Mesenchymal stem cell (in vitro differentiated cells and primary cell): Measurements from ENCODE around the gene NIPSNAP3A.

Source experiments
- DNase-seq: peaks from one replicate; pipeline ENCODE4 v3.0.0-alpha.2; 2013
- H2AFZ ChIP-seq: one replicate; pipeline ENCODE4 v1.6.1; 2013; ENCODE audit warnings: low read depth, mild to moderate bottlenecking, control low read depth, inconsistent platforms, low read length, moderate library complexity
- H2AK5ac ChIP-seq: 2 replicates; pipeline ENCODE4 v1.6.1; 2013; ENCODE audit warnings: low read length, moderate library complexity, mild to moderate bottlenecking, inconsistent platforms; ENCODE audit not compliant: severe bottlenecking
- H2BK120ac ChIP-seq: one replicate; pipeline ENCODE4 v1.6.1; 2013; ENCODE audit warnings: low read depth, mild to moderate bottlenecking, inconsistent platforms, low read length, moderate library complexity
- H2BK12ac ChIP-seq, 2 experiments: one replicate each; pipeline ENCODE4 v1.6.1; 2013; ENCODE audit warnings: inconsistent platforms in 2 of 2, low read length in 2 of 2, mild to moderate bottlenecking in 2 of 2, moderate library complexity in 2 of 2, control low read depth in 1 of 2
- H2BK15ac ChIP-seq: one replicate; pipeline ENCODE4 v1.6.1; 2013; ENCODE audit warnings: mild to moderate bottlenecking, low read depth, inconsistent platforms; ENCODE audit not compliant: poor library complexity, severe bottlenecking
- H2BK5ac ChIP-seq: 2 replicates; pipeline ENCODE4 v1.6.1; 2013; ENCODE audit warnings: low read depth, mild to moderate bottlenecking, low read length, control low read depth, inconsistent platforms; ENCODE audit not compliant: poor library complexity, severe bottlenecking
- H3K14ac ChIP-seq, 2 experiments: one replicate each; pipeline ENCODE4 v1.6.1; 2013; ENCODE audit warnings: inconsistent platforms in 2 of 2, low read length in 2 of 2, control low read depth in 1 of 2, mild to moderate bottlenecking in 1 of 2, moderate library complexity in 1 of 2
- H3K18ac ChIP-seq, 2 experiments: one replicate each; pipeline ENCODE4 v1.6.1; 2013; ENCODE audit warnings: inconsistent platforms in 2 of 2, low read length in 2 of 2, control low read depth in 1 of 2, low read depth in 1 of 2, mild to moderate bottlenecking in 1 of 2
- H3K23ac ChIP-seq, 2 experiments: one replicate each; pipeline ENCODE4 v1.6.1; 2013; ENCODE audit warnings: inconsistent platforms in 2 of 2, low read length in 2 of 2, mild to moderate bottlenecking in 2 of 2, moderate library complexity in 2 of 2, control low read depth in 1 of 2
- H3K27ac ChIP-seq: 2 replicates; pipeline ENCODE4 v1.5.1; 2013; ENCODE audit warnings: mild to moderate bottlenecking, moderate library complexity, low read length, control low read depth, inconsistent platforms; ENCODE audit not compliant: poor library complexity, severe bottlenecking
- H3K27me3 ChIP-seq, 2 experiments: 2 replicates each; pipeline versions ENCODE4 v1.6.1 to v1.7.0; 2013; ENCODE audit warnings: low read length in 2 of 2, mild to moderate bottlenecking in 2 of 2, moderate library complexity in 2 of 2, control low read depth in 1 of 2, inconsistent platforms in 1 of 2; ENCODE audit not compliant: control insufficient read depth in 1 of 2, insufficient read depth in 1 of 2
- H3K36me3 ChIP-seq, 2 experiments: 2 replicates each; pipeline versions ENCODE4 v1.6.1 to v1.7.0; 2013; ENCODE audit warnings: low read length in 2 of 2, control low read depth in 1 of 2, inconsistent platforms in 1 of 2, low read depth in 1 of 2, mild to moderate bottlenecking in 1 of 2; ENCODE audit not compliant: insufficient read depth in 2 of 2, control insufficient read depth in 1 of 2
- H3K4ac ChIP-seq, 2 experiments: one replicate each; pipeline ENCODE4 v1.6.1; 2013; ENCODE audit warnings: inconsistent platforms in 2 of 2, low read length in 2 of 2, mild to moderate bottlenecking in 2 of 2, moderate library complexity in 2 of 2, control low read depth in 1 of 2, low read depth in 1 of 2
- H3K4me1 ChIP-seq: 2 replicates; pipeline ENCODE4 v1.6.1; 2013; ENCODE audit warnings: low read depth, low read length, control low read depth; ENCODE audit not compliant: control insufficient read depth, insufficient read depth
- H3K4me2 ChIP-seq: 2 replicates; pipeline ENCODE4 v1.6.1; 2013; ENCODE audit warnings: low read length, mild to moderate bottlenecking, inconsistent platforms; ENCODE audit not compliant: poor library complexity, severe bottlenecking
- H3K4me3 ChIP-seq, 2 experiments: 2 replicates each; pipeline versions ENCODE4 v1.5.1 to v1.7.0; 2013; ENCODE audit warnings: low read length in 2 of 2, mild to moderate bottlenecking in 2 of 2, control low read depth in 1 of 2, low read depth in 1 of 2; ENCODE audit not compliant: insufficient read depth in 1 of 2
- H3K79me1 ChIP-seq: replicated peaks from 2 replicates; pipeline ENCODE4 v1.6.1; 2013; ENCODE audit warnings: mild to moderate bottlenecking, control low read depth, low read length, inconsistent platforms; ENCODE audit not compliant: poor library complexity, severe bottlenecking
- H3K9ac ChIP-seq: 2 replicates; pipeline ENCODE4 v1.7.0; 2013; ENCODE audit warnings: mild to moderate bottlenecking, low read length, moderate library complexity
- H3K9me3 ChIP-seq: 2 replicates; pipeline ENCODE4 v1.7.0; 2013; ENCODE audit warnings: mild to moderate bottlenecking, low read length; ENCODE audit not compliant: control insufficient read depth
- H4K8ac ChIP-seq: one replicate; pipeline ENCODE4 v1.6.1; 2013; ENCODE audit warnings: inconsistent platforms, mild to moderate bottlenecking, low read length, moderate library complexity
- H4K91ac ChIP-seq: one replicate; pipeline ENCODE4 v1.6.1; 2013; ENCODE audit warnings: mild to moderate bottlenecking, low read length, inconsistent platforms
- WGBS: methylation state at CpG from one replicate; pipeline ENCODE4 v1.1.7; 2013; ENCODE audit warnings: mixed read lengths; 5-methylcytosine and 5-hydroxymethylcytosine counted together

Gene NIPSNAP3A

DNA sequence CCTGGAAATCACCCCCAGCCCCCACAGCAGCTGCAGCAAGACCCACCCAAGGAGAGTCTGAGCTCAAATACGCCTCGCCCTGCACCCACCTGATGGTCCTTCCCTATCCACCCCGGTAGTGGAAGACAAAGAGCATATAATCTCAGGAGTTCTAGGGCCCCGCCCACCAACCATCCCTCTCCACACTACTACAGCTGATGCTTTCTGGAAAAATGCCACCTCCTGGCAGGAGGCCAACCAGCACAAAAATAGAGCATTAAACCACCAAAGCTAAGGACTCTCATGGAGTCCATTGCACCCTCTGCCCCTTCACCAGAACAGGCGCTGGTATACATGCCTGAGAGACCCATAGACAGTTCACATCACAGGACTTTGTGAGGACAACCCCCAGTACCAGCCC lies 22.5 kb upstream of the NIPSNAP3A start:
- no peaks in the 10 kb centered on the region for H3K79me1 ChIP-seq
- H3K4me3 ChIP-seq, result no peak overlapping the region
- H3K14ac ChIP-seq, result no peak overlapping the region
- H2BK15ac ChIP-seq, result no peak overlapping the region
- 69% methylated on average over 5 of the region's 5 CpGs for WGBS
- no peak for DNase-seq
- no peak overlapping the region for H3K9ac ChIP-seq
- H4K91ac ChIP-seq, result no peak overlapping the region
- no peaks in the 10 kb centered on the region for H3K27me3 ChIP-seq
- H2AFZ ChIP-seq, result no peak overlapping the region
- no peak overlapping the region for H3K4ac ChIP-seq
- H3K4me1 ChIP-seq, result no peaks in the 10 kb centered on the region
- no peak overlapping the region for H3K4me2 ChIP-seq
- H2BK12ac ChIP-seq, result no peak overlapping the region
- H2BK120ac ChIP-seq, result no peak overlapping the region
- no peaks in the 10 kb centered on the region for H3K36me3 ChIP-seq
- H2BK5ac ChIP-seq, result no peak overlapping the region
- no peak overlapping the region for H4K8ac ChIP-seq
- no peak overlapping the region for H3K18ac ChIP-seq
- no peaks in the 10 kb centered on the region for H3K9me3 ChIP-seq
- H3K23ac ChIP-seq, result no peak overlapping the region
- H2AK5ac ChIP-seq, result no peak overlapping the region
- H3K27ac ChIP-seq, result no peak overlapping the region

DNA sequence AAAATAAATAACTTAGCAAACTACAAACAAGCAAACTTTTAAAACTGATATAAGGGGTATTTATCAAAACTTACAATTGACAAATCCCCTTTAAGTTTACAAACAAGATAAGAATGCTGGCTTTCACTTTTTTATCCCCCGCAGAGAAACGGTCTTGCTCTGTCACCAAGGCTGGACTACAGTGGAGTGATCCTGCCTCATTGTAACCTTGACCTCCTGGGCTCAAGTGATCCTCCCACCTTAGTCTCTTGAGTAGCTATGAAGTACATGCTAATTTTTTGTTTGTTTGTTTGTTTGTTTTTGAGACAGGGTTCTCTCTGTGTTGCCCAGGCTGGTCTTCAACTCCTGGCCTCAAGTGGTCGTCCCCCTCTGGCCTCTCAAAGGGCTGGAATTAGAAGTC lies 9.0 kb upstream of the NIPSNAP3A start:
- H3K4me1 ChIP-seq, result no peaks in the 10 kb centered on the region
- DNase-seq, result no peak
- WGBS, result 55% methylated on average over 3 of the region's 3 CpGs
- no peaks in the 10 kb centered on the region for H3K27me3 ChIP-seq
- H3K4me2 ChIP-seq, result no peak overlapping the region
- H3K4ac ChIP-seq, result no peak overlapping the region
- H4K91ac ChIP-seq, result no peak overlapping the region
- no peak overlapping the region for H2BK5ac ChIP-seq
- no peak overlapping the region for H3K23ac ChIP-seq
- no peak overlapping the region for H3K9ac ChIP-seq
- H4K8ac ChIP-seq, result no peak overlapping the region
- no peak overlapping the region for H3K27ac ChIP-seq
- H2AFZ ChIP-seq, result no peak overlapping the region
- no peak overlapping the region for H3K18ac ChIP-seq
- no peak overlapping the region for H3K4me3 ChIP-seq
- H3K36me3 ChIP-seq, result no peaks in the 10 kb centered on the region
- no peaks in the 10 kb centered on the region for H3K79me1 ChIP-seq
- no peak overlapping the region for H2BK15ac ChIP-seq
- H2BK120ac ChIP-seq, result no peak overlapping the region
- H2BK12ac ChIP-seq, result no peak overlapping the region
- no peak overlapping the region for H3K14ac ChIP-seq
- H3K9me3 ChIP-seq, result no peaks in the 10 kb centered on the region
- no peak overlapping the region for H2AK5ac ChIP-seq

DNA sequence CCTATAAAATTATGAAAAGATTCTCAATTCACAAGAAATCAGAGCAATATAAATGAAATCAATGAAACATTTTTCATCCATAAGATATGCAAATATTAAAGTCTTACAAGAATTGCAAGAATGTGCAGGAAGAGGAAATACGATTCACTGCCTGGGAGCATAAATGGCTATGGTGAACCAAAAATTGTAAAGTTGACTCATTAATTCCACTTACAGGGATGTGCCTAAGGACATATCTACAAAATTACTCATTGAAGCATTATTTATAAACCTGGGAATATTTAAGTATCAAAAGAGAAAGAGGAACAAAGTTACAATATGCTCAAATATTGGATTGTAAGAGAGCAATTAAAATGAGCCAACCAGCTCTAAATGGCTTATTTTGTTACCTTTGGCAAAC lies 6.9 kb upstream of the NIPSNAP3A start:
- H3K4me3 ChIP-seq, result no peak overlapping the region
- peak overlapping the region; percentile 68 for H3K9ac ChIP-seq
- H3K14ac ChIP-seq, result no peak overlapping the region
- no peak overlapping the region for H4K91ac ChIP-seq
- H2BK12ac ChIP-seq, result no peak overlapping the region
- no peak overlapping the region for H3K27ac ChIP-seq
- H2BK5ac ChIP-seq, result no peak overlapping the region
- no peak for DNase-seq
- no peak overlapping the region for H2AK5ac ChIP-seq
- H2AFZ ChIP-seq, result no peak overlapping the region
- H3K23ac ChIP-seq, result no peak overlapping the region
- H3K9me3 ChIP-seq, result no peaks in the 10 kb centered on the region
- H3K27me3 ChIP-seq, result no peaks in the 10 kb centered on the region
- H3K36me3 ChIP-seq, result no peaks in the 10 kb centered on the region
- no peak overlapping the region for H2BK120ac ChIP-seq
- WGBS, result no CpG with 5 or more reads among the region's 1 CpG
- no peaks in the 10 kb centered on the region for H3K4me1 ChIP-seq
- H2BK15ac ChIP-seq, result no peak overlapping the region
- H3K4ac ChIP-seq, result no peak overlapping the region
- H4K8ac ChIP-seq, result no peak overlapping the region
- no peak overlapping the region for H3K4me2 ChIP-seq
- H3K18ac ChIP-seq, result no peak overlapping the region
- H3K79me1 ChIP-seq, result no peaks in the 10 kb centered on the region

DNA sequence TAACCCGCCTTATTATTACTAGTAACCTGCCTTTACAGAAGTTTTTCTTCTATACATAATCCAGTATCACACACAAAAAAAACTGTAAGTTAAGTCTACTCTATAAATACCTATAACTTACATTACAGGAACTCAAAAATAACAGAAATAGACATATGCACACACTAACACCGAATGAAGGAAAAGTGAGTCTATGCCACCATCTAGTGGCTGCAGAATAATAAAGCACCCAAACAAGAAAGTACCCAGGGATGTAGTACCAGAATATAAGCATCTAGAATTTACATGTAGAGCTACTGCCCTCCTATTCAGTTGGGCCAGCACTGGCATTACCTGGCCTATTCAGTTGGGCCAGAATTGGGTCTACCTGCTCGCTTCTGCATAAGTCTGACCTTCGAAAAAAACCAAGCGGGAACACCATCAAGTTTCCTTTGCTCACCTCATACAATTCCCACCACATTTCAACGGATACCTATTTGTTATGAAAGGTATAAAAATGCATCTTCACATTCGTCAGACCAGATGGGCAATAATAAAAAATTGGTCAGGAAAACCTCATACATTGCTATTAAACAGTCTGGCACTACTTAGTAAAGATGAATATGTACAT lies 4.0 kb upstream of the NIPSNAP3A start:
- no peaks in the 10 kb centered on the region for H3K4me1 ChIP-seq

More for the DNA sequence above, 4.0 kb upstream of the NIPSNAP3A start:
- Histone ChIP-seq H3K36me3 (no peaks in the 10 kb centered on the region), H2AFZ (no peak overlapping the region), H3K18ac (no peak overlapping the region), H2BK12ac (no peak overlapping the region), H3K9ac (no peak overlapping the region), H4K8ac (no peak overlapping the region), H3K4me2 (no peak overlapping the region), H3K27ac (no peak overlapping the region), H3K4ac (no peak overlapping the region), H3K27me3 (no peaks in the 10 kb centered on the region), H2BK15ac (no peak overlapping the region), H3K23ac (no peak overlapping the region), H2BK5ac (no peak overlapping the region), H2AK5ac (no peak overlapping the region), H3K14ac (no peak overlapping the region), H2BK120ac (no peak overlapping the region), H3K9me3 (no peaks in the 10 kb centered on the region), H4K91ac (no peak overlapping the region), H3K4me3 (no peak overlapping the region), H3K79me1 (peaks cover 3% of the 10 kb centered on the region)
- WGBS, result 19% methylated on average over 3 of the region's 7 CpGs
- DNase-seq, result peak; percentile 75
